ENCODE measurements around the gene STAM.

The STAM gene

DNA sequence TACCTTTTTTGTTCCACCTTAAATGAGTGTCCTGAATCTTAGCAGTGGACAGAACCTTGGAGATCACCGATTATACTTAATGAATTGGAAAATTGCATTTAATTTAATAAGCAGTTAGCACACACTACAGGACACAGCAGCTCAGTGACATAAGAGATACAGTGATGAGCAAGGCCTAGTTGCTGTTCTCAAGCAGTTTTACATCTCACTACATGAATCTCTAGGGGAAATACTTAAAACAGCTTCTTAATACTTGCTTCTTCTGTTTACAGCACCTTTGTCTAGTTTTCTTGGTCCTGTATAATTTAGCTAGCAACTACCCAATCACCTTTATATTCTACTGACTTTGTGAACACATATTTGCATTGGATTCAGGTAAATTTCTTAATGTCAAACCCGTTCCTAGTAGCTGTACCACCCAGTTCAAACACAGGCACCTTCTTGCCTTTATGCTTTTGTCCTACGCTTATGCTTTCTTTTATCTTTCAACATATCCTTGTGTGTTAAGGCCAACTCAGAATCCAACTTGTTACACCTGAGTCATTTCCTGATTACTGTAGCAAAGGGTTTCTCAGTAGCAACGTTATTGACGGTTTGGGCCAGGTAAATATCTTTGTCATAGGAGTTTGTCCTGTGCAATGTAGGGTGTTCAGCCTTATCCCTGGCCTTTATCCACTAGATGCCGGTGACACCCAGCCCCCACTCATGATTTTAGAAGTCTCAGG lies 1.8 kb downstream of the STAM start:
- DNase-seq, result no peak

GRCh38 chr10:17647326-17647725 lies 3.4 kb downstream of the STAM start:
- DNase-seq, result peak in 1 of 58 donors; percentile 0

DNA sequence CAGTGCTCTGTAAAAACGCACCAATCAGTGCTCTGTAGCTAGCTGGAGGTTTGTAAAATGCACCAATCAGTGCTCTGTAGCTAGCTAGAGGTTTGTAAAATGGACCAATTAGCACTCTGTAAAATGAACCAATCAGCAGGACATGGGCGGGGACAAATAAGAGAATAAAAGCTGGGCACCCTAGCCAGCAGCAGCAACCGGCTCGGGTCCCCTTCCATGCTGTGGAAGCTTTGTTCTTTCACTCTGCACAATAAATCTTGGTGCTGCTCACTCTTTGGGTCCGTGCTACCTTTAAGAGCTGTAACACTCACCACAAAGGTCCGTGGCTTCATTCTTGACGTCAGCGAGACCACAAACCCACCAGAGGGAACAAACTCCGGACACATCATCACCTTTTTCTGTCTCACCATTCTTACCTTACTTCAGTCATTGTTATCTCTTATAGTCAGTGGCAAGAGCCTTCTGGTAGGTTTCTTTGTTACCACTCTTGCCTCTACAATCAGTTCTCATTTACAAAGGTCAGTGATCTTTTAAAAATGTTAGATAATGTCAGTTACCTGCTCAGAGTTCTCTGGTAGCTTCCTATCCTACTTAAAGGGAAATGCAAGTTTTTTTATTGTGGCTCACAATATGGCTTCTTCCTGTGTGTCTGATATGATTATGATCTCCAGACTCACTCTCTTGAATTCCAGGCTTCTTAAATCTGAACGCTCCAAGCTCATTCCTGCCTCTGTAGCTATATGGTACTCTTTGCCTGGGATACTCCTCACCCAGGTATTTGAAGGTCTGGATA lies 4.5 kb downstream of the STAM start:
- DNase-seq, result no peak

GRCh38 chr10:17649052-17649451 lies 5.1 kb downstream of the STAM start:
- no peak for DNase-seq

GRCh38 chr10:17649836-17650235 lies 5.9 kb downstream of the STAM start:
- no peak for DNase-seq

DNA sequence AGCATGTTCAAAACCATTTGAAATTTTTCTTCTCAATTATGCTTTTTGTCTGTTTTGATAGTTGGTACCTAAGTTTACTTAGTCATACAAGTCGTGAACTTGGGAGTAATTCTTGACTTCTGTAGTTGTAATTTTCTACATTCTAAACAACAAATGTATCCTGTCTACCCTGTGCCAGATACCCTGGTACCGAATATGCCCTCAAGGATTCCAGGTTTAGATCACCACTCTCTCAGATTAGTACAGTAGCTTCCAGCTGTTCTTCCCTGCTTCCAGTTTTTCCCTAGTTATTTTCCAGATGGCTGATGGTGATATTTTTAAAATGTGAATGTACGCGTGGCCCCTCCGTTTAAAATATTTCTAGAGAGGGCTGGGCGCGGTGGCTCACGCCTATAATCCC lies 6.5 kb downstream of the STAM start:
- no peak for DNase-seq

DNA sequence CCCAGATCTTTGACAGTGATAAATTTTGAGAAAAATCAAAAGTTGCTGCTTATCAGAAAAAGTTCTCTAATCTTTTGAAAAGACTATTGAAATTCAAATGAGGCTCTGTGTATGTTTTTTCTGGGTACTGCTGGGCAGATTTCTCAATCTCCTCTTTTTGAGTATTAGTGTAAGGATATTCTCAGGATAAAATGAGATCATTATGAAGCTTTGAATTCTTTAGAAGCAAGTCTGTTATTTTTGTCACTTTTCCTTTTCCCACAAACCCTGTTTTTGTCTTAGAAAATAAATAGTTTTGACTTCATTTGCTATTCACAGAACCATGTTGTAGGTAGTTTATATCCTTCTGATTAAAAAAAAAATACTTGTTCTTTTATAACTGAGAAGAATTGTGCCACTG lies 7.9 kb downstream of the STAM start:
- no peak for DNase-seq

- no peak for DNase-seq
Observed at GRCh38 chr10:17652585-17652984, 8.6 kb downstream of the STAM start.

- DNase-seq, result no peak
Observed at GRCh38 chr10:17655009-17655408, 11.1 kb downstream of the STAM start.

DNA sequence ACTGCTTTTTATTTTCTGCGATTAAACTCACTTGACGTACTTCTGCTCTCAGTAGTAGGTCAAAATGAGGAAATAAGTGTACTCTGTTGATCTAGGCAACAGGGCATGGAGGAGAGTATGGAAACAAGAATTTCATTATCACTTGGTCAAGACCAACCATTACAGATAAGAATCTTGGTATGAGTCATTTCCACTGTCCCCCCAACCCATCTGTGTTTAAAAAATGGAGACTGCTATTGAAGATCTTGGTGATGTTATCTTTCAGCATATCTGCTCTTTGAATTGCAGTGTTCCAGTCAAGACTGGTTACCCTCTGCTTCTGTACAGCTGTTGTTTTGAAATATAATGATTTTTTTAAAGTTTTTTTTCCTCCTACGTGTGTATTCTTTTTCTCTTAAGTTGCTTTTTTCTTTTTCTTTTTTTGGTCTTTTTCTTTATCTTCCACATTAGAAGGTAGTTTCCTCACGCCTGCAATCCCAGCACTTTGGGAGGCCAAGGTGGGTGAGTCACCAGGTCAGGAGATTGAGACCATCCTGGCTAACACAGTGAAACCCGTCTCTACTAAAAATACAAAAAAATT lies 11.7 kb downstream of the STAM start:
- no peak for DNase-seq

DNA sequence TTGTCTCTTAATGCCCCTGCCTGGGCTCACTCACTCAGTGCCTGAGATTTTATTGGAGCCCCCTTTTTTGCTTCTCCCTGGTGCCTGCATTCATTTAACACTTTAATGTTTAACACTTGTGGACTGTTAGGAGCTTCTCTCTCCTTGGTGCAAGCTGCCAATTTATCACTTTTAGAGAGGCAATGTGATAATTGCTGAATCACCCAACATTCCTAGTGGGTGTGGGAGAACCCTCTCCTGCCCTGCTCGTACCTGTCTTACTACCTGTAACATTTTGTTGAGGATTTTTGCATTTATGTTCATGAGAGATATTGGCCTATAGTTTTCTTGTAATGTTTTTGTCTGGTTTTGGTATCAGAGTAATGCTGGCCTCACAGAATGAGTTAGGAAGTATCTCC lies 13.2 kb downstream of the STAM start:
- DNase-seq, result no peak

GRCh38 chr10:17659365-17659764 lies 15.4 kb downstream of the STAM start:
- no peak for DNase-seq

DNA sequence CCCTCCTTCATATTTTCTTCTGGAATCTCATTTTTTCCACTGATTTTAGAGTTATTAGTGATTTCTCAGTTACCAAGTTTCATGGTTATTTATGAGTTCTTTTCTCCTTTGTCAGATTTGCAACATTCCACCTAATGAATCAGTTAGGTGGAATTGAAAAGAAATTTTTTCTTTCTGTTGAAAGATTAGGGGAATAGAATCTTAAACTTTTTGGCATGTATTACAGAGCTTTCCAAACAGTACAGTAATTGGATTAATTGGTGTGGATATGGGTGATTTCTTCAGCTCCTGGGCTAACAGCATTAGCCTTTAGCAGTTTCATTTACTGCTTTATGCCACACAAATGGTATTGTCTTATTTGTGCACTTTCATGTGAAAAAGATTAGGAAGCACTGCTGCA lies 17.0 kb downstream of the STAM start:
- no peak for DNase-seq

DNA sequence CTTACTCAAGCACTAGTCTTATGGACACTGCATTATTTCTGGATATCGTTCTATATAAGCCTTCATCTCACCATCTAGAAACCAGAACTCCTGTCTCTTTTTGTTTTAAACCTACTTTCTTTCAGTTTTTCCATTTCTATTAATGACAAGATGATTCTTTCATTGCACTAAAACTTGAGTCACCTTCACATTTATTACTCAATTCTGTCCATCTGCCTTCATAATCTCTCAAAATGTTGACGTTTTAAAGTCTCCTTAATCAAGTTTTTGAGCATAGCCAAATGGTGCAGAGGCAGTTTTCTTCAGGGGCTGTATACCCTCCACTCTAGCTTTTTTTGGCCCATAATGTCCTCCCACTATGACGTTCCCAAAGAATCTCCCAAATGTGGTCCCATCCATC lies 17.6 kb downstream of the STAM start:
- DNase-seq, result no peak

DNA sequence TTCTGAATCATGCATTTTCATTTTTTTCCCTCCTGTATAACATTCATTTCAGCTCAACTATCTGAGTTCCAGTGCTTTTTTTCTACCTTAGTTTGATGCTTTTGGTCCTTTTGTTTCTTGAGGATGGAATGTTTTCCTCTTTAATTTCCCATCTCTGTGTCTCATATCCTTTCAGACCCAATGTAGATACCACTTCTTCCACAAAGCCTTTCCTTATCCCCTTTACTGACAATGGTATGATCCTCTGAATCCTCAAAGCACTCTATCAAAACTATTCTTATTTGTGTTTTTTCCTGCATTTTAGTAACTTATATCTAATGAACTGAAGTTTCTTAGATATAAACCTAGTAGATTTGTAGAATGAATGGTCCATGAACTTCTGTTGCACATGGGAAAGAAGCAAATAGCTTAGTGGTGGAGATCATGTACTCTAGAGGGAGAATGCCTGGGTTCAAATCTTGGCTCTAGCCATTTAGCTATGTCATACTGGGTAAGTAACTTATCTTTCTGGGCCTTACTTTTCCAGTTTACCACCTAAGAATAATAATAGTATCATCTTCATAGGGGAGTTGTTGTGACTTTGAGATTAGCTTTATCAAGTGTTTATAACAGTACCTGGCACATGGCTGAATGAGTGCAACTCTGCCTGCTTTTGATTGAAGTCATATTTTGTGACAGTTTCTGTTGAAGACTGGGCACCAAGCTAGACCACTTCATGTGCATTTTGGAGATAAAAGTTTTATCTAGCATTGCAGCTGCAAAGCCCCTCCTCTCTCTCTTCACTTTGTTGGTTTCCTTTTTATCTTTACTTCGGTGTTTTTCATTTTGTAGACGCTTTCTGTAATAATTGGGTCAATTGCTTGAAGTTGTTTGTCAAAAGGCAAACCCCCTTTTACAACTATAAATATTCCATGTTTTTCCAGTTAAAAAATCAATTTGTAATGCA lies 18.5 kb downstream of the STAM start:
- DNase-seq, result no peak

GRCh38 chr10:17663450-17663849 lies 19.5 kb downstream of the STAM start:
- no peak for DNase-seq

DNA sequence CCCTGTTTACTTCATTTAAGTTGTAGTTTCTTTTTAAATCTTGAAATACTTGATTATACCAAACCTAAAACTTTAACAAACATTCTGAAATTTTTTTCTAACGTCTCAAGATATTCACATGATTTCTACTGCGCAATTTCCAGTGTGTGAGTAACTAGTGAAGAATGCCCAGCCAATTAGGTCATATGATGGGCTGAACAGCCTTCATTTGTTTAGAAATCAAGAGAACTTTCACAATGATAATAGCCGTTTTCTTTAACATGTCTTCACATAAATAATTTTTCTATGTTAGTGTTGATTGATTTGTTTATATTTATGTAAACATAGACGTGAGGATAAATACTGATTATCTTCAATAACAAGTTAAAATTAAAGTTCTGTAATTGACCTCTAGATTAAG lies 21.8 kb downstream of the STAM start:
- peak in 6 of 58 donors; percentile 1 to 53 (median 2) for DNase-seq

GRCh38 chr10:17668435-17669184 lies 24.7 kb downstream of the STAM start:
- no peak for DNase-seq

DNA sequence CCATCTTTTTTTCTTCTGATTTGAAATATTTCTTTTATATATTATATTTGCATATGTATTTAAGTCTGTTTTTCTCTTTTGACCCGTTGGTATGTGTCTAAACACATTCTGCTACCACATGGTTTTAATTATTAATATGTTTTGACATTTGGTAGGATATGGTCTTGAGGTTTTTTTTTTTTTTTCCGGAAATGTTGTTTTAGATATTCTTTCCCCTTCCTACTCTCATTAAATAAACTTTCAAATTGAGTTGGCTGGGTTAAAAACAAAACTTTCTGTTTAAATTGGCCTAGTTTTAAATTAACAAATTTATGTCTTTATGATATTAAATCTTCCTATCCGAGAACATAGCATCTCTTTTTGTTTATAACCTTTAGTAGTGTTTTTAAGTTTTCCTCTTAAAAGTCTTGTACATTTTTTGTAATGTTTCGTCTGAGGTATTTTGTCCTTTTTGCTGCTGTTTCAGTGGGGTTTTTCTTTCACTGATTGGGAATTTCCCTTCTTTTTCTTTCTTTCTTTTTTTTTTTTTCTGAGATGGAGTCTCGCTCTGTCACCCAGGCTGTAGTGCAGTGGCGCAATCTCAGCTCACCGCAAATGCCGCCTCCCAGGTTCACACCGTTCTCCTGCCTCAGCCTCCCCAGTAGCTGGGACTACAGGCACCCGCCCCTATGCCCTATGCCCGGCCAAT lies 25.4 kb downstream of the STAM start:
- no peak for DNase-seq

DNA sequence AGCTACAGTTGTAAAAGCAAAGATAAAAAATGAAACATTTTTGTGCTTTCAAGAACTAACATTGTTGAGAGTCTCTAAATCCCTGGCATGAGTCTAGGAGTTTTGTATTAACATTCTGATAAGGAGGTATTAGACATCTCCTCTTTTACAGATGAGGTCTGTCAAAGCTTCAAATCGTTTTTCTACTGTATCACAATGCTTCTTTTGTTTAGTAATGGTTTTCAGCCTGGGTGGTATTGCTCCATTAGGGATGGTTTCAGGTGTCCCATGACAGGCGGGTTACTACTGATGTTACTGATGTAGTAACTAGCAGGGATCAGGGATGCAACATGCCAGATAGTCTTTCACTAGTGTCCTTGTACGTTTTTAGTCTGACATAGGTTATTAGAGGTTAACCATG lies 27.4 kb downstream of the STAM start:
- no peak for DNase-seq
